ENCODE measurements around the gene KCNQ2.

DNA sequence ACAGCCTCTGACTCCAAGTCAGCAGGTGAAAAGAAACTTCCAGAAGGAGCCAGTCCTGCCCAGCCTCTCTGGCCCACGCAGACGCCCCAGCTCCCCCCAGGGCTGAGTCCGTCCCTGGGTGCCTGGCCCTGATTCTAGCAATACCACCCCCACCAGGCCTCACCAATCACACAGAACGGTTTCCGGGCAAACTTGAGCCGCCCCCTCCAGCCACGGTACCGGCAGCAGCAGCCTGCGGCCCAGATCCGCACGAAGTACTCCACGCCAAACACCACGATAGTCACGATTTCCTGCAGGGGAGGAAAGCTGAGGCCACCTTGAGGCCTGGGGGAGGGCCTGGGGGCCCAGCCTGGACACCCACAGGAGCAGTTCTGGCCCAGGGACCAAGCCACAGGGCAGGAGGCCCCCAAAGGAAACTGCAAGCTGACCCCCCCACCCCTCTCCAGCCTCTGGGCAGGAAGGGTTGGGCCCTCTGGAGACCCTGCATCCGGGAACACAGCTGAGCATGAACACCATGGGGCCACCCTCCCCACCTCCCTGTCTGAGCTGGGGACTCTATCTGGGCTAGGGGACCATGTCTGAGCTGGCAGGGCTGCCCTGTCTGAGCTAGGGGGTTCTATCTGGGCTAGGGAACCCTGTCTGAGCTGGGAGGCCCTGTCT lies 27.2 kb downstream of the KCNQ2 start:
- no peak for TF ChIP-seq CTCF (IDR thresholded peaks at IDR 0.05)
- no peak for TF ChIP-seq POLR2A (IDR thresholded peaks at IDR 0.05)
- TF ChIP-seq EP300 (IDR thresholded peaks at IDR 0.05), result no peak

Measured in ovary (tissue), 3 donors.